ENCODE data around the gene CHRNA7.
"Not testable (repeated sequence)": the region's sequence is repeated elsewhere in the genome, so short reads cannot be mapped to it uniquely, and the experiment has no call there.

CHRNA7 gene

DNA sequence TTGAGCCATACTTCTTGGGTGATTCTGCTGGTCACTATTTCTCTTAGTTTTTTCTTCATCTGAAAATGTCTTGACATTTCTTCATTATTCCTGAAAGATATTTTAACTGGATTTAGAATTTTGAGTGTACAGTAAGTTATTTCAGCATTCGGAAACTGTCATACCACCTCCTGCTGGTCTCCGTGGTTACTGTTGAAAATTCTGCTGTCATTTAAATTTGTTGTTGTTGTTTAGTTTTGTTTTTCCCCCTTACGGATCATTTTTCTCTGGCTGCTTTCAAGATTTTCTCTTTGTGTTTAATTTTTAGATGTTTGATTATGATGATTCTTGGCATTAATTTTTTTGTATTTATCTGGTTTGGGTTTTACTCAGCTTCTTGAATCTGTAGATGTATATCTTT is 100.5 kb downstream of the CHRNA7 start:
- no peak for DNase-seq (ENCODE audit: extremely low read depth, low read depth)
- TF ChIP-seq, protein P1, sequence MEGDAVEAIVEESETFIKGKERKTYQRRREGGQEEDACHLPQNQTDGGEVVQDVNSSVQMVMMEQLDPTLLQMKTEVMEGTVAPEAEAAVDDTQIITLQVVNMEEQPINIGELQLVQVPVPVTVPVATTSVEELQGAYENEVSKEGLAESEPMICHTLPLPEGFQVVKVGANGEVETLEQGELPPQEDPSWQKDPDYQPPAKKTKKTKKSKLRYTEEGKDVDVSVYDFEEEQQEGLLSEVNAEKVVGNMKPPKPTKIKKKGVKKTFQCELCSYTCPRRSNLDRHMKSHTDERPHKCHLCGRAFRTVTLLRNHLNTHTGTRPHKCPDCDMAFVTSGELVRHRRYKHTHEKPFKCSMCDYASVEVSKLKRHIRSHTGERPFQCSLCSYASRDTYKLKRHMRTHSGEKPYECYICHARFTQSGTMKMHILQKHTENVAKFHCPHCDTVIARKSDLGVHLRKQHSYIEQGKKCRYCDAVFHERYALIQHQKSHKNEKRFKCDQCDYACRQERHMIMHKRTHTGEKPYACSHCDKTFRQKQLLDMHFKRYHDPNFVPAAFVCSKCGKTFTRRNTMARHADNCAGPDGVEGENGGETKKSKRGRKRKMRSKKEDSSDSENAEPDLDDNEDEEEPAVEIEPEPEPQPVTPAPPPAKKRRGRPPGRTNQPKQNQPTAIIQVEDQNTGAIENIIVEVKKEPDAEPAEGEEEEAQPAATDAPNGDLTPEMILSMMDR (IDR thresholded peaks at IDR 0.05; ENCODE audit: low read depth, low read length), result no peak

DNA sequence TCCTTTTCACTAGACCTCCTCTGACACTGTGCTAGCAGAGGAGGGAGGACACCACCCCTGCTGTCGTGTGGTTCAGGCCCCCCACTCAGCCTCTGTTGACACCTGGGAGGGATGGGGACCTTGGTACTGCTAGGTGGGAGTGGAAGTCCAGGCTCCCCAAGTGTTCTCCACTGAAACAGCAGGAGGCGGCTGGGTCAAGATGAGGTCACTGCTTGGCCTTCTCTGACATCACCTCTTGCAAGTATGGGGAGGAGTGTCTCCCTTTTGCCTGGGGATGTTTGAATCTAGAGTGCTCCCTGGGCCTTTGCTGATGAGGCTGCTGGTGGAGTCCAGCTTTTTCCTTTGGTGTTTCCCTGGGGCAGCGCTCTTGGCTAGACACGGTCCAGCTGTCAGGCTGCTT is 101.5 kb downstream of the CHRNA7 start:
- TF ChIP-seq, protein P1 (IDR thresholded peaks at IDR 0.05; ENCODE audit: low read depth, low read length), result no peak
- DNase-seq (ENCODE audit: extremely low read depth, low read depth), result no peak

DNA sequence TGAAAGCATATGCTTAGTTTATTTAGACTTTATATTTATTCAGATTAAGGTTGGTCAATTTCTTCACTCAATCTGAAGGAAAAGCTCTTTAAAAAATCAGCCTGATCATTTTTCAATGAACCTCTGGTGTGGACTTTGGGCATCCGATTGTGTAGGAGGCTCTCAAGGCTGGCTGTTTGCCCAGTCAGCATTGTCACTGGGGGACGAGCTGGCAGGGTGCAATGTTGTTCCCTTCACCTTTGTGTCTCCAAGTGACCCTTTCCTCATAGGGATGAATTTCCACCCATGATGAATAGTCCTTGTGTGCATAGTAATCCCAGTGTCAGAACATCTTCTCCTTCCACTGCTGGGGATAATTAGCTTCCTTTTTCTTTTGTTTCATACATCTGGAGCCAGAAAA is 102.5 kb downstream of the CHRNA7 start:
- TF ChIP-seq, protein P1 (IDR thresholded peaks at IDR 0.05; ENCODE audit: low read depth, low read length), result no peak
- no peak for DNase-seq (ENCODE audit: extremely low read depth, low read depth)

DNA sequence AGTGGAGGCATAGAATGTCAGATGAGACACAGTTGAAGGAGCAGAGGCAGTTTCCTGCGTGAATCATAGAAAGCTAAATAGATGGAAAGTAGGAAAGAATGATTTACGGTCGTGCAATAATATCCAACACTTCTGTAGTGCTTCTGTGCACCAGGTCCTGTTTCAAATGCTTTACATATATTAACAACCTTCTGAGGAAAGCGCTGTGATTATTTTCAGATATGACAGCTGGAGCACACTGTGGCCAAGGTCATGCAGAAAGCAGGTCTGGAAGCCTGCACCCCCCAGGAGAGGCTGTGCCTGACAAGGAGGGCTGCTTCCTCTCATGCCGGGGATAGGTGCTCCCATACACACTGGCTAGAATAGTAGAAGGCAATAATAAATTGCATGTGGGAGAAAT is 104.5 kb downstream of the CHRNA7 start:
- TF ChIP-seq, protein P1 (IDR thresholded peaks at IDR 0.05; ENCODE audit: low read depth, low read length), result no peak
- DNase-seq (ENCODE audit: extremely low read depth, low read depth), result no peak

DNA sequence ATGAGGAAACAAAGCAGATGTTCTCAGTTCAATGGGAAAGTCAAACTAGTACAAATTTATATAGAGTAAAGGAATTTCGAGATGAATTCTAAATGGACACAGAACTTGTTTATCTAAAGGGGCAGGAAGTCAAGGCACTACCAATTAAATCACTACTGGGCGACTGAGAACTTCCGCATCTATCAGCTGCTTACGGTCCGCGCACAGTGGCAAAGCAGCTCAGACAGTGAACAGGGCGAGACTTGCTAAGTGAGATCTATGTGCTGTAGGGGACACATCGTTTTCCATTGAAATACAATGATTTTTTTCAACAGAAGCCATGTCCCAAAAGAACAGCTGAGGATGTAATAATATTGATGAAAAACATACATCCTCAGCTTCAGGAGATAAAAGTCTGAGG is 105.0 kb downstream of the CHRNA7 start:
- TF ChIP-seq, protein P1 (IDR thresholded peaks at IDR 0.05; ENCODE audit: low read depth, low read length), result no peak
- DNase-seq (ENCODE audit: extremely low read depth, low read depth), result no peak

DNA sequence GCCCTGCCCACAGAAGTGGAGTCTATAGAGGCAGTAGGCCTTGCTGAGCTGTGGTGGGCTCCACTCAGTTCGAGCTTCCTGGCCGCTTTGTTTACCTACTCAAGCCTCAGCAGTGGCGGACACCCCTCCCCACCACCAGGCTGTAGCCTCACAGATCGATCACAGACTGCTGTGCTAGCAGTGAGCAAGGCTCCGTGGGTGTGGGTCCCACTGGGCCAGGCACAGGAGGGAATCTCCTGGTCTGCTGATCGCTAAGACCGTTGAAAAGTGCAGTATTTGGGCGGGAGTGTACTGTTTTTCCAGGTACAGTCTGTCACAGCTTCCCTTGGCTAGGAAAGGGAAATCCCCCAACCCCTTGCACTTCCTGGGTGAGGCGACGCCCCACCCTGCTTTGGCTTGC is 115.2 kb downstream of the CHRNA7 start:
- not testable (repeated sequence) for DNase-seq (ENCODE audit: extremely low read depth, low read depth)

DNA sequence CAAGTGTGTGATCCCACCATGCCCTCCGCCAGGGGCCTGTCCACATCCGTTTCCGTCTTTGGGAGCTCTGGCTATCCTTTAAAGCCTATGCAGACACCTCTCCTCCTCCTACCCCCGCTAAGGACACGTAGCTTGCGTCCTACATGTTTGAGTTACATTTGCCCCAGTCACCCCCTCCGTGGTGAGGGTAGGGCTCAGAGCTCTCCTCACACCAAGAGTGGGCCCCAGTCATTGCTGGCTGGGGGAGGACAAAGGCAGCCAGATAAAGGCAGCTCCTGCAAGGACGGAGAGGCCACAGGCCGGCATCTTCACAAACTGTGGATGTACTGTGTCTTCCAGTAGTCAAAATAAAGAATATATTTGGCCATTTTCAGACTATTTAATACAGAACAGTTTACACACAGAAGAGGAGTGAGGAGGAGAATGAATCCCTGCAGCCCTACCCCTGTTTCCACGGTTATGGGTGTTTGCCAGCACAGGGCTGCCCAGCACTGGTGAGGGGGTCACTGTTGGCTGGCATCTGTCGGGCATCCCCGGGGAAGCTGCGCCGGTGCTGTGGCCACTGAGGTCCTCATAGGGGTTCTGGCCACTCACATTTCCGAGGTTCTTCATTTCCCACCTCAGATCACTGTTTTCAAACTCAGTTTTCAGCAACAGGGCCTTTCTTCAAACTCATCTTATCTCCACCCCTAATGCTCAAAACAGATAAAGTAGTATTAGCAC is 118.7 kb downstream of the CHRNA7 start:
- DNase-seq (ENCODE audit: extremely low read depth, low read depth), result no peak
- TF ChIP-seq, protein P1 (IDR thresholded peaks at IDR 0.05; ENCODE audit: low read depth, low read length), result no peak

DNA sequence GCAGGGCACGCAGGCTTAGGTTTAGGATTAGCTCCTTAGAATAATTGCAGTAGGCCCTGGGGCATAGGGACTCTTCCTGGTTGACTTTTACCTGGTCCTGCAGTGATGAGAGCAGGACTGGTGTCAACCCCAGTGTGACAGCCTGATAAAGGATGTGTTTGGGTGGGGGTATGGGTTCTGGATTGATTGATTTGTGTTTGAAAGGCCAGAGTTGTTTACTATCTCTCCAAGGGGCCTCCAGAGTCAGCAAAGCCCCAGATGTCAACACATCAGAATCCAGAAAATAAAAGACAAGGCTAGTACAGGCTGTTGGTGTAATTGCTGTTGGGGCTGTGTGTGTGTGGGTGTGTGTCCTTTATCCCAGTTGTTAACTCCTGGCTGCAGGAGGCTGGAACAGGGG is 122.3 kb downstream of the CHRNA7 start:
- TF ChIP-seq, protein P1 (IDR thresholded peaks at IDR 0.05; ENCODE audit: low read depth, low read length), result no peak
- no peak for DNase-seq (ENCODE audit: extremely low read depth, low read depth)

DNA sequence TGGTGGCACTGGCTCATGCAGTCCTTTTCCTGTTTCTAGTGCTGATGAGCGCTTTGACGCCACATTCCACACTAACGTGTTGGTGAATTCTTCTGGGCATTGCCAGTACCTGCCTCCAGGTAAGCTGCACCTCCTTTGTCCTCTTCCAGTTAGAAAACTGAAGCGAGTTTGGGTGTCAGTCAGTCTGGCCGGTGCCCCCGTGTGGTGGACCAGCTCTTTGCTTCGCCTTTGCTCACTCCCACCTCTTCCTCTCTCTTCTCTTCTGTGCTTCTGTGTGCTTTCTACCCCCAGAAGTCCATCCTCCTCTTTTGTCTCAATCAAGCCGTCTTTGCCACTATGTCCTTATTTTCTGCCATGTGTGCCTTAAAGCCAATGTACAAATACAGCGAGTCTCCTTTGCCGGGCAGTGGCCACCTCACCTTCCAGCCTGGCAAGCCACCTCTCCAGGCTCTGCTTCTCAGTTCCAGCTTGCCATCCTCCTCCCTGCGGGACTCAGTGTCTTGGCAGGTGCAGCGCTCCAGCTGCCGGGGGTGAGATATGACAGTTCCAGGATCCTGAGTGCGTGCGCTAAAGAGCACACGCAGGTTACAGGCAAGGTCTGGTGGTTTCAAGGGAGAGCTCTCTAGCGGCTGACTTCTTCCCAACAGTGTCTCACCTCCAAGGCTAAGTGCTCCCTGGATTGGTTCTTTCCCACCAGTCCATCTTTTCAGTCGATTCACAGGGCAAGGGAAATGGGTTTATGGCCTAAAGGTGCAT is 123.7 kb downstream of the CHRNA7 start:
- DNase-seq (ENCODE audit: extremely low read depth, low read depth), result not testable (repeated sequence)

DNA sequence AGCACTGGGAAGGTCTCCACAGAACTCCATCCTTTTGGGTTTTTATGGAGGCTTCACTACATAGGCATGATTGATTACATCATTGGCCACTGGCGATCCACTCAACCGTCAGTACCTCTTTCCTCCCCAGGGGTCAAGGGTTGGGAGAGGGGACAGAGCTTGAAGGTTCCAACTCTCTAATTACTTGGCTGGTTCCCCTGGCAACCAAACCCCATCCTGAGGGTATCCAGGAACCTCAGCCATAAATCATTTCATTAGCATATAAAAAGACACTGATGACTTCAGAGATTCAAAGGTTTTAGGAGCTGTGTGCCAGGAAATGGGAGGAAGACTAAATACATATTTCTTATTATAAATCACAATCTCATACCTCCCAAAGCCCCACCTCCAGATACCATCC is 131.8 kb downstream of the CHRNA7 start:
- not testable (repeated sequence) for DNase-seq (ENCODE audit: extremely low read depth, low read depth)

DNA sequence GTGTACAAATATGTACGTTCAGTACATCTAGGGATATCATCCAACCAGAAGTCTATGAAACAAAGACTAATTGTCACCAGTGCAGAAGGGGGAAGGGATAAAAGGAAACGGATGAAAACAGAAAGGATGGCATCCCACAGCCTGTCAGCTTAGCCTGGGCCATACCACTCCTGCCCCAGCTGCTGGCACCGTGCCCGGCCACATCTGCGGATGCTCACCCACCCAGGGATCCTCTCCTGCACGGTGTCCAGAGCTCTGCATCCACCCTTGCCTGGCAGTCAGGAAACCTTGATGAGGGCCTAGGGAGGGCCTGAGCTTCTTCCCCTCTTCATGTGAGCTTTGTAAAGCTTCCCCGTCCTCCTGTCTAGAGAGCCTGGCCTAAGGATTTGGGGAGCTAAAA is 133.8 kb downstream of the CHRNA7 start:
- DNase-seq (ENCODE audit: extremely low read depth, low read depth), result not testable (repeated sequence)

Data from AG09319 (cell line).